TTC549 (cell line): ENCODE measurements around the gene IGFL2.

Experiments used
- FAIRE-seq: peaks from 2 replicates; lab custom pipeline; 2012; peaks lifted over from hg19 to GRCh38; lab: Jason Lieb, UNC

Gene IGFL2

DNA sequence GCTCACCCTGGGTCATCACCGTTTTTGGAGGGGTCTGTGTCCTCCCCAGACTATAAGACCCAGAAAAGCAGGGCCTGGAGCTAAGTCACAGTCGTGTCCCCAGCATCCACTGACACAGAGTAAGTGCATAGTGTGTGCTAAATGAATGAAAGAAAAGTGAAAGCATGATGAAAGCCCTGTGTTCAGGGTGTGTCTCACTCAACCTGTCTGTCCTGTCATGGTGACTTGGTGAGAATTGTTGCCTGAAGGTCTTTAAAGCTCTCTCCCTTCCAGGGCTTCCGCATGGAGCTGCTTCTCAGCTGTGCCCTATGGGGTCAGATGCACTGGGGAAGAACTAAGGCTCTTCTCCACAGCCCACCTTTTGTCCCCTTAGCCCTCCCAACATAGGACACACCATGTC, 61.0 kb downstream of the IGFL2 start:
- no peak for FAIRE-seq

DNA sequence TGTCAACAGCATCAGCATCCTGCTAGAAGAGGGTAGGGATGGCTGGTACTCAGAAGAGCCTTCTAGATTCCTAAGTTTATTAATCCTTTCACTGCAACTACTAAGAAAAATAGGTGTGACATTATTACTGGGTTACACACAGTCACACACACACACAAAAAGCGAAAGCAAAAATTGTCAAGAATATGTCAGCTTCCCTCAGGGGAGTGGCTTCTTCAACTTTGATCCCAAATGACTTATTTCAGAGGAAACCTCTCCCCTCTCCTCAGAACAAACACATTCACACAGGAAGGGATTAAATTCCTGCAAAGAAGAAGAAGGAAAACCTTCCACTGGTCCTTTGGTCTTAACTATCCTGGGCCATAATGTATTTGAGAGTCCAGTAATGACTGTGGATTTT, 61.4 kb downstream of the IGFL2 start:
- FAIRE-seq, result no peak

DNA sequence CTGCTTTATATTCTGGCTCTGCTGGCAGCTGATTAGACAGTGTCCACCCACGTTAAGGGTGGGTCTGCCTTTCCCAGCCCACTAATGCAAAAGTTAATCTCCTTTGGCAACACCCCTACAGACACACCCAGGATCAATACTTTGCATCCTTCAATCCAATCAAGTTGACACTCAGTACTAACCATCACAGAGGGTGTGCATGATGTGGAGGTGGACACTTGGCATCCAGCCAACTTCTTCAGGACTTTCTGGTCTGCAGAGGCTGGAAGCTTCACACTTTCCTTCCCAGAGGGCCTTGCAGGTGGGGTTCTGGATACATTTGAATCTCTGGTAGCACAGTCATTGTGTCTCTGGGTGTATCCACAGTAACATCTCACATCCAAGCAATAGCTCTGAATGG, 62.6 kb downstream of the IGFL2 start:
- FAIRE-seq, result no peak
